ENCODE data around the gene SH3RF3. TPM values are rescaled to one million over a fixed set of nuclear protein-coding genes. Genes with fewer than 3 reads are reported as not detected.

Gene SH3RF3
- total RNA-seq, 1 donor from 2014 or later = 59.5 TPM

- Mint-ChIP-seq H3K9me3 (ENCODE audit: low read depth) (peaks cover 11% of the 10 kb centered on the region), H3K27me3 (ENCODE audit: low read depth) (no peaks in the 10 kb centered on the region), H3K4me1 (ENCODE audit: low read depth) (peaks cover 65% of the 10 kb centered on the region), H3K4me3 (ENCODE audit: unreplicated experiment) (no peak overlapping the region), H3K27ac (ENCODE audit: unreplicated experiment) (peak overlapping the region; percentile 99), H3K36me3 (ENCODE audit: low read depth) (peaks cover 37% of the 10 kb centered on the region)
- DNase-seq (ENCODE audit: low spot score) = peak; percentile 95
- TF ChIP-seq CTCF (IDR thresholded peaks at IDR 0.05) = peak; percentile 28
Measured at GRCh38 chr2:109435901-109436598, 307.0 kb downstream of the SH3RF3 start.

- H3K4me1 Mint-ChIP-seq (ENCODE audit: low read depth) = peaks cover 71% of the 10 kb centered on the region
- no peak overlapping the region for H3K4me3 Mint-ChIP-seq (ENCODE audit: unreplicated experiment)
- H3K36me3 Mint-ChIP-seq (ENCODE audit: low read depth) = peaks cover 44% of the 10 kb centered on the region
- H3K27ac Mint-ChIP-seq (ENCODE audit: unreplicated experiment) = peak overlapping the region; percentile 99
- no peaks in the 10 kb centered on the region for H3K27me3 Mint-ChIP-seq (ENCODE audit: low read depth)
- TF ChIP-seq CTCF (IDR thresholded peaks at IDR 0.05) = no peak
- DNase-seq (ENCODE audit: low spot score) = peak; percentile 85
- H3K9me3 Mint-ChIP-seq (ENCODE audit: low read depth) = peaks cover 18% of the 10 kb centered on the region
Measured at GRCh38 chr2:109436610-109437225, 307.7 kb downstream of the SH3RF3 start.

GRCh38 chr2:109437325-109438090, 308.5 kb downstream of the SH3RF3 start:
- peak overlapping the region; percentile 99 for H3K27ac Mint-ChIP-seq (ENCODE audit: unreplicated experiment)
- peaks cover 71% of the 10 kb centered on the region for H3K4me1 Mint-ChIP-seq (ENCODE audit: low read depth)
- TF ChIP-seq CTCF (IDR thresholded peaks at IDR 0.05) = no peak
- H3K9me3 Mint-ChIP-seq (ENCODE audit: low read depth) = peaks cover 21% of the 10 kb centered on the region
- no peaks in the 10 kb centered on the region for H3K27me3 Mint-ChIP-seq (ENCODE audit: low read depth)
- H3K4me3 Mint-ChIP-seq (ENCODE audit: unreplicated experiment) = no peak overlapping the region
- peaks cover 48% of the 10 kb centered on the region for H3K36me3 Mint-ChIP-seq (ENCODE audit: low read depth)
- no peak for DNase-seq (ENCODE audit: low spot score)

- DNase-seq (ENCODE audit: low spot score) = no peak
- Mint-ChIP-seq H3K9me3 (ENCODE audit: low read depth) (peaks cover 25% of the 10 kb centered on the region), H3K27me3 (ENCODE audit: low read depth) (no peaks in the 10 kb centered on the region), H3K36me3 (ENCODE audit: low read depth) (peaks cover 50% of the 10 kb centered on the region), H3K27ac (ENCODE audit: unreplicated experiment) (peak overlapping the region; percentile 99), H3K4me3 (ENCODE audit: unreplicated experiment) (no peak overlapping the region), H3K4me1 (ENCODE audit: low read depth) (peaks cover 71% of the 10 kb centered on the region)
- TF ChIP-seq CTCF (IDR thresholded peaks at IDR 0.05) = no peak
Measured at GRCh38 chr2:109438146-109438545, 309.1 kb downstream of the SH3RF3 start.

- Mint-ChIP-seq H3K36me3 (ENCODE audit: low read depth) (peaks cover 57% of the 10 kb centered on the region), H3K4me3 (ENCODE audit: unreplicated experiment) (no peak overlapping the region), H3K9me3 (ENCODE audit: low read depth) (peaks cover 31% of the 10 kb centered on the region), H3K27ac (ENCODE audit: unreplicated experiment) (peak overlapping the region; percentile 99), H3K4me1 (ENCODE audit: low read depth) (peaks cover 71% of the 10 kb centered on the region), H3K27me3 (ENCODE audit: low read depth) (no peaks in the 10 kb centered on the region)
- TF ChIP-seq CTCF (IDR thresholded peaks at IDR 0.05) = no peak
- no peak for DNase-seq (ENCODE audit: low spot score)
Measured at GRCh38 chr2:109438773-109439389, 309.9 kb downstream of the SH3RF3 start.

Measured in chondrocyte (in vitro differentiated cells).